GM19099 (cell line): ENCODE data around the gene CNTN5.

ENCODE experiments used
- POLR2A ChIP-seq: IDR thresholded peaks from 3 replicates; pipeline ENCODE4 v1.6.1; 2011; ENCODE audit warnings: low read depth; ENCODE audit not compliant: insufficient read length; ENCODE audit errors: extremely low read depth

CNTN5 gene

GRCh38 chr11:99645934-99646333 is 625.2 kb downstream of the CNTN5 start:
- no peak for TF ChIP-seq POLR2A

GRCh38 chr11:99670067-99670676 is 649.4 kb downstream of the CNTN5 start:
- TF ChIP-seq POLR2A: no peak

GRCh38 chr11:99671808-99672409 is 651.2 kb downstream of the CNTN5 start:
- TF ChIP-seq POLR2A: no peak

- TF ChIP-seq POLR2A: no peak
Measured at GRCh38 chr11:99676292-99676691, 655.5 kb downstream of the CNTN5 start.

- TF ChIP-seq POLR2A: no peak
Measured at GRCh38 chr11:99682171-99682570, 661.4 kb downstream of the CNTN5 start.

- no peak for TF ChIP-seq POLR2A
Measured at GRCh38 chr11:99682646-99683045, 661.9 kb downstream of the CNTN5 start.

GRCh38 chr11:99683933-99684332 is 663.2 kb downstream of the CNTN5 start:
- no peak for TF ChIP-seq POLR2A

GRCh38 chr11:99686838-99687237 is 666.1 kb downstream of the CNTN5 start:
- TF ChIP-seq POLR2A: no peak

- TF ChIP-seq POLR2A: no peak
Measured at GRCh38 chr11:99687320-99687719, 666.6 kb downstream of the CNTN5 start.

- TF ChIP-seq POLR2A: no peak
Measured at GRCh38 chr11:99693941-99694492, 673.3 kb downstream of the CNTN5 start.

- TF ChIP-seq POLR2A: no peak
Measured at GRCh38 chr11:99695106-99695505, 674.4 kb downstream of the CNTN5 start.

GRCh38 chr11:99706848-99707247 is 686.1 kb downstream of the CNTN5 start:
- no peak for TF ChIP-seq POLR2A

GRCh38 chr11:99708928-99709672 is 688.4 kb downstream of the CNTN5 start:
- no peak for TF ChIP-seq POLR2A

- no peak for TF ChIP-seq POLR2A
Measured at GRCh38 chr11:99716302-99716701, 695.6 kb downstream of the CNTN5 start.

GRCh38 chr11:99718291-99718690 is 697.5 kb downstream of the CNTN5 start:
- no peak for TF ChIP-seq POLR2A
